ENCODE results near the gene OGA. TPM values are rescaled to one million over a fixed set of nuclear protein-coding genes. Genes with fewer than 3 reads are reported as not detected.

Gene OGA
- total RNA-seq, 1 experiment from 2014 or later = 96.1 TPM

DNA sequence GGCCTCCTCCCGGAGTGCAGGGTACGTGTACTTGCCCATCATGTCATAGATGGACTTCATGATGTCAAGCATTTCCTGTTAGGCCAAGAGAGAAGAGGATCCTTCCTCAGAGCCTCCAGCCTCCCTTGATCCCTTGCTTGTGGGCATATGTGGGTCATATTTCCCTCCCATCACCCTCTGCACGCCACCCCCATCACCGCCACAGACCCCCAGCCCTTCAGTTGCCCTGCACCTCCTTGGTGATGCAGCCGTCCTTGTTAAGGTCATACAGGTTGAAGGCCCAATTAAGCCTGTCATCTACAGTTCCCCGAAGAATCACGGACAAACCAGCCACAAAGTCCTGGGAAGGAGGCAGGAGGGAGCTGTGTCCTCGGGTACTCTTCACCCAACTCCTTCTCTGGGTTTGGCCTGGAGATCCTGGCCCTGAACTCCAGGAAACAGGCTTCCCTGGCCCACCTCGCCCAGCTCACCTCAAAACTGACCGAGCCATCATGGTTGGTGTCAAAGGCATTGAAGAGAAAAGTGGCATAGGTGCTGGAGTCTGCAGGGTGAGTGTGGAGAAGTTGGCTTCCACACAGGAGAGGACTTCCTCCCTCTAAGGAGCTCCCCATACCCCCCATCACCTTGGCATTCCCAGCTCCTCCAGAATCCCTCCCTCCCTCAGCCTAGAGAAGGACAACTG, 9.8 kb upstream of the OGA start:
- ChIA-PET CTCF (interaction anchor here (0.8 to 2.1 kb wide), 4 partner anchors 8 to 182 kb away, joined by 3 to 13 read pairs (median 6); no protein-coding TSS in a partner anchor), POLR2A (interaction anchor here (1.2 to 3.0 kb wide), 2 partner anchors 9 to 11 kb away, joined by 4 to 19 read pairs; partner anchors contain the start of gene OGA)
- intact Hi-C loops (cut with micrococcal nuclease) = no loop called here
- no peak for DNase-seq (ENCODE audit: unreplicated experiment)
- TF ChIP-seq, protein P1, sequence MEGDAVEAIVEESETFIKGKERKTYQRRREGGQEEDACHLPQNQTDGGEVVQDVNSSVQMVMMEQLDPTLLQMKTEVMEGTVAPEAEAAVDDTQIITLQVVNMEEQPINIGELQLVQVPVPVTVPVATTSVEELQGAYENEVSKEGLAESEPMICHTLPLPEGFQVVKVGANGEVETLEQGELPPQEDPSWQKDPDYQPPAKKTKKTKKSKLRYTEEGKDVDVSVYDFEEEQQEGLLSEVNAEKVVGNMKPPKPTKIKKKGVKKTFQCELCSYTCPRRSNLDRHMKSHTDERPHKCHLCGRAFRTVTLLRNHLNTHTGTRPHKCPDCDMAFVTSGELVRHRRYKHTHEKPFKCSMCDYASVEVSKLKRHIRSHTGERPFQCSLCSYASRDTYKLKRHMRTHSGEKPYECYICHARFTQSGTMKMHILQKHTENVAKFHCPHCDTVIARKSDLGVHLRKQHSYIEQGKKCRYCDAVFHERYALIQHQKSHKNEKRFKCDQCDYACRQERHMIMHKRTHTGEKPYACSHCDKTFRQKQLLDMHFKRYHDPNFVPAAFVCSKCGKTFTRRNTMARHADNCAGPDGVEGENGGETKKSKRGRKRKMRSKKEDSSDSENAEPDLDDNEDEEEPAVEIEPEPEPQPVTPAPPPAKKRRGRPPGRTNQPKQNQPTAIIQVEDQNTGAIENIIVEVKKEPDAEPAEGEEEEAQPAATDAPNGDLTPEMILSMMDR (IDR thresholded peaks at IDR 0.05; ENCODE audit: unreplicated experiment) = no peak
- peaks cover 22% of the 10 kb centered on the region for H3K36me3 Mint-ChIP-seq (ENCODE audit: insufficient read depth, unreplicated experiment)
- no peak overlapping the region for H3K4me3 Mint-ChIP-seq (ENCODE audit: unreplicated experiment)
- H3K27me3 Mint-ChIP-seq (ENCODE audit: insufficient read depth, unreplicated experiment) = no peaks in the 10 kb centered on the region
- BruUV-seq (replicated peaks) = no TSS peak
- H3K4me1 Mint-ChIP-seq (ENCODE audit: insufficient read depth, unreplicated experiment) = peaks cover 19% of the 10 kb centered on the region
- H3K9me3 Mint-ChIP-seq (ENCODE audit: unreplicated experiment) = no peaks in the 10 kb centered on the region
- no peak overlapping the region for H3K27ac Mint-ChIP-seq (ENCODE audit: low read depth, unreplicated experiment)

DNA sequence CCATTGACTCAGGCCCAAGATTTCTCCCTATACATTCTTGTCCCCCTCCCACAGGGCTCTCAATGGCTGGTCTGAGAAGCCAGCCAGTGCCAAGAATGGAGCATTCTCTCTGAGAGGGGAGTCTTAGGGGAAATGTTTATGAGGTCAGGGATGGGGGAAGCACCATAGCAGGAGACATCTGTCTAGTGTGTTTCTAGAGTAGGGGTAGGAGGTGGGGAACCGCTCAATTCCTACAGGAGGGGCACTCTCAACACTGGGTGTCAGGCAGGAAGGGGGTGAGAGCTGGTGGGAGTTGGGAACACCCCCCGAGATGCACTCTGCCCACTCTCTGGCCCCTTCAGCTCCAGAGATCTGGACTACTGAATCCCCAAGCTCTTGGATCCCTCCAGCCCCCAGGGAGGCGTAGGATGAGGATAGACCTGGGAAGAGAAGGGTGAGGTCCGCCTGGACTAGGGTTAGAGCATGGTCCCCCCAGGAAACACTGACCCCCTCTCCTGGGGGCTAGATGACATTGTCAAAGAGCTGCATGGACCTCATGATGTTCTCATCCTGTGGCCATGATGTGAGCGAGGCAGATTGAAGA, 8.7 kb upstream of the OGA start:
- intact Hi-C loops (cut with micrococcal nuclease) = no loop called here
- Mint-ChIP-seq H3K36me3 (ENCODE audit: insufficient read depth, unreplicated experiment) (peaks cover 20% of the 10 kb centered on the region), H3K4me3 (ENCODE audit: unreplicated experiment) (no peak overlapping the region), H3K4me1 (ENCODE audit: insufficient read depth, unreplicated experiment) (peaks cover 19% of the 10 kb centered on the region), H3K9me3 (ENCODE audit: unreplicated experiment) (no peaks in the 10 kb centered on the region), H3K27me3 (ENCODE audit: insufficient read depth, unreplicated experiment) (no peaks in the 10 kb centered on the region), H3K27ac (ENCODE audit: low read depth, unreplicated experiment) (no peak overlapping the region)
- CTCF ChIA-PET = interaction anchor here (0.6 to 2.1 kb wide), 4 partner anchors 8 to 161 kb away, joined by 3 to 13 read pairs (median 6); no protein-coding TSS in a partner anchor
- DNase-seq (ENCODE audit: unreplicated experiment) = no peak
- POLR2A ChIA-PET = interaction anchor here (0.6 to 3.0 kb wide), 2 partner anchors 8 to 66 kb away, joined by 3 to 19 read pairs; partner anchors contain the start of gene OGA
- no TSS peak for BruUV-seq (replicated peaks)
- TF ChIP-seq, protein P1 (IDR thresholded peaks at IDR 0.05; ENCODE audit: unreplicated experiment) = no peak

DNA sequence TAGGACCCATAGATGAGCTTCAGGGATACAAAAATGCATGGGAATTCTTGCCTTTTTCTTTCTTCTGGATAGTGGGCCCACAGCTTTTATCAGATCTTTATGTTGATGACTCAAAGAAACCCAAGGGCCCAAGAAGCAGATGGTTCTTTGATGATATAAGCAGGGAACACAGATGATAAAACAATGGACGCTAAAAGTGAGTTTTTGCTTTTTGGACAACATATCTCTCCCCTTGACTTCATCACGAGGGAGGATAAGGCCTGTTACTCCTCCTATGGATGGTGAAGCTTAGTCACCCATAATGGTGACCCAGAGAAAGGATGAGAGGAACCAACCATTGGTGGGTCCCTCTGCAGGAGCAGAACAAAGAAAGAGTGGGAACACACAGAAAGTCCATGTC, 6.5 kb upstream of the OGA start:
- TF ChIP-seq, protein P1 (IDR thresholded peaks at IDR 0.05; ENCODE audit: unreplicated experiment) = no peak
- H3K4me3 Mint-ChIP-seq (ENCODE audit: unreplicated experiment) = no peak overlapping the region
- H3K27me3 Mint-ChIP-seq (ENCODE audit: insufficient read depth, unreplicated experiment) = no peaks in the 10 kb centered on the region
- H3K27ac Mint-ChIP-seq (ENCODE audit: low read depth, unreplicated experiment) = no peak overlapping the region
- H3K9me3 Mint-ChIP-seq (ENCODE audit: unreplicated experiment) = no peaks in the 10 kb centered on the region
- ChIA-PET CTCF (interaction anchor here (0.5 to 0.6 kb wide), 2 partner anchors 37 to 148 kb away, joined by 3 to 4 read pairs; no protein-coding TSS in a partner anchor), POLR2A (no interaction called here)
- no peak for DNase-seq (ENCODE audit: unreplicated experiment)
- H3K36me3 Mint-ChIP-seq (ENCODE audit: insufficient read depth, unreplicated experiment) = peaks cover 17% of the 10 kb centered on the region
- intact Hi-C loops (cut with micrococcal nuclease) = no loop called here
- no peaks in the 10 kb centered on the region for H3K4me1 Mint-ChIP-seq (ENCODE audit: insufficient read depth, unreplicated experiment)
- no TSS peak for BruUV-seq (replicated peaks)

All from MCF 10A (cell line).